ENCODE data around the gene MRPS18A. TPM values are rescaled to one million over a fixed set of nuclear protein-coding genes. Genes with fewer than 3 reads are reported as not detected.

The MRPS18A gene
- total and polyA plus RNA-seq, 2 of the 13 experiments (the other 11 are each of a cell fraction or from before 2014, with no cell fraction given), result 87.8 to 89.1 TPM

DNA sequence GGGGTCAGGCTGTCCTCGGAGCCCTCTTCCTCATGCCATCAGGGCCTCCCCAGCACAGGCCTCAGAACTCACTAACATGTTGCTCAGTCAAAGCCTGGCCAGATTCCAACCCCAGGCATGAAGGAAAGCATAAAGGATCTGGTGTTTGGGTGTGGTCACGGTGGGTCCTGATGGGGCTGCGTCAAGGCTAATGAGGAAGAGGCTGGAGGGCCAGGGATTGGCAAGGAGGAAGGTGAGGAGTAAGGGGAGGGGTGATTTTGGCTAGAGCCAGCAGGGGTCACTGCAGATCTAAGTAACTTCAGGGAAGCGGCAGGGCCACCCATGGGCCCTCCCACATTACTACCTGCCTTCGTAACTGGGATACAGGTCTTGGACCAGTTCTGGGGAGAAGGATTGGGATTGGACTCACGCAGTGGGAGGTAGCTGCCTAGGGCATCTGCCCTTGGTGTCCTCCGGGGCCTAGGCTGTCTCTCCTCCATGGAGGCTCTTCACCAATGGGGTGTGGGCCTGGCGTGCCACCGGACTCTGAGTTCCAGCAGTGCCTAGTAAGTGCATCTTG is 36.2 kb upstream of the MRPS18A start (continued):
- TF ChIP-seq, protein P1, sequence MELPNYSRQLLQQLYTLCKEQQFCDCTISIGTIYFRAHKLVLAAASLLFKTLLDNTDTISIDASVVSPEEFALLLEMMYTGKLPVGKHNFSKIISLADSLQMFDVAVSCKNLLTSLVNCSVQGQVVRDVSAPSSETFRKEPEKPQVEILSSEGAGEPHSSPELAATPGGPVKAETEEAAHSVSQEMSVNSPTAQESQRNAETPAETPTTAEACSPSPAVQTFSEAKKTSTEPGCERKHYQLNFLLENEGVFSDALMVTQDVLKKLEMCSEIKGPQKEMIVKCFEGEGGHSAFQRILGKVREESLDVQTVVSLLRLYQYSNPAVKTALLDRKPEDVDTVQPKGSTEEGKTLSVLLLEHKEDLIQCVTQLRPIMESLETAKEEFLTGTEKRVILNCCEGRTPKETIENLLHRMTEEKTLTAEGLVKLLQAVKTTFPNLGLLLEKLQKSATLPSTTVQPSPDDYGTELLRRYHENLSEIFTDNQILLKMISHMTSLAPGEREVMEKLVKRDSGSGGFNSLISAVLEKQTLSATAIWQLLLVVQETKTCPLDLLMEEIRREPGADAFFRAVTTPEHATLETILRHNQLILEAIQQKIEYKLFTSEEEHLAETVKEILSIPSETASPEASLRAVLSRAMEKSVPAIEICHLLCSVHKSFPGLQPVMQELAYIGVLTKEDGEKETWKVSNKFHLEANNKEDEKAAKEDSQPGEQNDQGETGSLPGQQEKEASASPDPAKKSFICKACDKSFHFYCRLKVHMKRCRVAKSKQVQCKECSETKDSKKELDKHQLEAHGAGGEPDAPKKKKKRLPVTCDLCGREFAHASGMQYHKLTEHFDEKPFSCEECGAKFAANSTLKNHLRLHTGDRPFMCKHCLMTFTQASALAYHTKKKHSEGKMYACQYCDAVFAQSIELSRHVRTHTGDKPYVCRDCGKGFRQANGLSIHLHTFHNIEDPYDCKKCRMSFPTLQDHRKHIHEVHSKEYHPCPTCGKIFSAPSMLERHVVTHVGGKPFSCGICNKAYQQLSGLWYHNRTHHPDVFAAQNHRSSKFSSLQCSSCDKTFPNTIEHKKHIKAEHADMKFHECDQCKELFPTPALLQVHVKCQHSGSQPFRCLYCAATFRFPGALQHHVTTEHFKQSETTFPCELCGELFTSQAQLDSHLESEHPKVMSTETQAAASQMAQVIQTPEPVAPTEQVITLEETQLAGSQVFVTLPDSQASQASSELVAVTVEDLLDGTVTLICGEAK (IDR thresholded peaks at IDR 0.05), result no peak
- TF ChIP-seq, protein P1 (CRISPR knock-in tag; IDR thresholded peaks at IDR 0.05), result no peak
- peak; percentile 32; the same call in 1 of the 2 replicates for TF ChIP-seq NFKB2 (CRISPR knock-in tag; IDR thresholded peaks at IDR 0.05; ENCODE audit: borderline replicate concordance)
- no peak for TF ChIP-seq ZNF652 (CRISPR knock-in tag; IDR thresholded peaks at IDR 0.05; ENCODE audit: borderline replicate concordance, low read depth)
- TF ChIP-seq ZNF556 (CRISPR knock-in tag; IDR thresholded peaks at IDR 0.05; ENCODE audit: borderline replicate concordance), result no peak
- TF ChIP-seq ZNF292 (CRISPR knock-in tag; IDR thresholded peaks at IDR 0.05; ENCODE audit: borderline replicate concordance, low read depth), result no peak
- TF ChIP-seq HNRNPK (IDR thresholded peaks at IDR 0.05; ENCODE audit: low read depth, low read length, poor library complexity, severe bottlenecking), result no peak
- TF ChIP-seq ZNF441 (CRISPR knock-in tag; IDR thresholded peaks at IDR 0.05; ENCODE audit: borderline replicate concordance), result no peak
- TF ChIP-seq, protein P2, sequence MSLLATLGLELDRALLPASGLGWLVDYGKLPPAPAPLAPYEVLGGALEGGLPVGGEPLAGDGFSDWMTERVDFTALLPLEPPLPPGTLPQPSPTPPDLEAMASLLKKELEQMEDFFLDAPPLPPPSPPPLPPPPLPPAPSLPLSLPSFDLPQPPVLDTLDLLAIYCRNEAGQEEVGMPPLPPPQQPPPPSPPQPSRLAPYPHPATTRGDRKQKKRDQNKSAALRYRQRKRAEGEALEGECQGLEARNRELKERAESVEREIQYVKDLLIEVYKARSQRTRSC (CRISPR knock-in tag; IDR thresholded peaks at IDR 0.05; ENCODE audit: low read depth), result no peak
- no peak for TF ChIP-seq CREM (IDR thresholded peaks at IDR 0.05)
- TF ChIP-seq CREM (CRISPR knock-in tag; IDR thresholded peaks at IDR 0.05), result no peak
- TF ChIP-seq ASH2L (IDR thresholded peaks at IDR 0.05; ENCODE audit: insufficient read length, low read depth, low read length), result peak; percentile 5
- TF ChIP-seq TBL1XR1 (IDR thresholded peaks at IDR 0.05; ENCODE audit: borderline replicate concordance, low read length, partially characterized antibody), result no peak
- no peak for TF ChIP-seq ZFP1 (CRISPR knock-in tag; IDR thresholded peaks at IDR 0.05)
- TF ChIP-seq ZNF24 (IDR thresholded peaks at IDR 0.05), result no peak
- TF ChIP-seq LCORL (IDR thresholded peaks at IDR 0.05), result no peak
- TF ChIP-seq LCORL (CRISPR knock-in tag; IDR thresholded peaks at IDR 0.05), result peak; percentile 90
- peak; percentile 40 for TF ChIP-seq PCBP2 (optimal IDR thresholded peaks at IDR 0.05; ENCODE audit: low read depth, low read length, poor library complexity, severe bottlenecking)
- no peak for TF ChIP-seq TMF1 (CRISPR knock-in tag; IDR thresholded peaks at IDR 0.05; ENCODE audit: low read depth)
- TF ChIP-seq, protein P3, sequence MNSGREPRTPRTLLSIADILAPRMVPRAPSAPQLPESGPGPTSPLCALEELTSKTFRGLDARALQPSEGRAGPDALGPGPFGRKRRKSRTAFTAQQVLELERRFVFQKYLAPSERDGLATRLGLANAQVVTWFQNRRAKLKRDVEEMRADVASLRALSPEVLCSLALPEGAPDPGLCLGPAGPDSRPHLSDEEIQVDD (CRISPR knock-in tag; IDR thresholded peaks at IDR 0.05; ENCODE audit: borderline replicate concordance), result no peak
- no peak; the same call in 1 of the 2 replicates for TF ChIP-seq YEATS2 (CRISPR knock-in tag; IDR thresholded peaks at IDR 0.05; ENCODE audit: borderline replicate concordance)
- no peak for TF ChIP-seq ZNF709 (CRISPR knock-in tag; IDR thresholded peaks at IDR 0.05)

Data from HepG2 (cell line).